MM.1S (cell line): Measurements from ENCODE around the gene GPR75.
"Not testable (repeated sequence)": the region's sequence is repeated elsewhere in the genome, so short reads cannot be mapped to it uniquely, and the experiment has no call there.

ENCODE experiments used
- DNase-seq: peaks from one replicate; pipeline ENCODE4 v3.0.0-alpha.2; 2015
- H2AFZ ChIP-seq: fragments of 300-600 bp; sonication (generic); 2 replicates; pipeline ENCODE4 v1.6.0; 2016; ENCODE audit warnings: antibody characterized with exemption, low read length
- H3F3A ChIP-seq: fragments of 300-600 bp; sonication (generic); 2 replicates; pipeline ENCODE4 v1.6.1; 2016; ENCODE audit warnings: mild to moderate bottlenecking, antibody characterized with exemption, low read length, moderate library complexity, mixed read lengths; ENCODE audit not compliant: insufficient read depth
- H3K27ac ChIP-seq: fragments of 300-600 bp; sonication (generic); 2 replicates; pipeline ENCODE4 v1.5.1; 2016; ENCODE audit warnings: mild to moderate bottlenecking, low read length
- H3K27me3 ChIP-seq: fragments of 300-600 bp; sonication (generic); replicated peaks from 2 replicates; pipeline ENCODE4 v1.6.0; 2016; ENCODE audit warnings: low read length; ENCODE audit not compliant: insufficient read depth
- H3K36me3 ChIP-seq: fragments of 300-600 bp; sonication (generic); replicated peaks from 2 replicates; pipeline ENCODE4 v1.6.1; 2016; ENCODE audit warnings: mild to moderate bottlenecking, low read length, mixed read lengths; ENCODE audit not compliant: insufficient read depth
- H3K4me1 ChIP-seq: fragments of 300-600 bp; sonication (generic); 2 replicates; pipeline ENCODE4 v1.6.1; 2016; ENCODE audit warnings: low read length, mixed read lengths
- H3K4me2 ChIP-seq: fragments of 300-600 bp; sonication (generic); 2 replicates; pipeline ENCODE4 v1.6.0; 2016; ENCODE audit warnings: low read depth, low read length
- H3K4me3 ChIP-seq: fragments of 300-600 bp; sonication (generic); 2 replicates; pipeline ENCODE4 v1.5.1; 2016; ENCODE audit warnings: low read length, mixed read lengths
- H3K79me2 ChIP-seq: fragments of 300-600 bp; sonication (generic); 2 replicates; pipeline ENCODE4 v1.6.1; 2016; ENCODE audit warnings: mixed run types, low read length, mixed read lengths
- H3K9ac ChIP-seq: fragments of 300-600 bp; sonication (generic); 2 replicates; pipeline ENCODE4 v1.6.1; 2016; ENCODE audit warnings: low read length, mixed read lengths
- H3K9me2 ChIP-seq: fragments of 300-600 bp; sonication (generic); replicated peaks from 2 replicates; pipeline ENCODE4 v1.6.1; 2016; ENCODE audit warnings: mild to moderate bottlenecking, low read length, mixed read lengths; ENCODE audit not compliant: insufficient read depth
- H3K9me3 ChIP-seq: fragments of 300-600 bp; sonication (generic); replicated peaks from 2 replicates; pipeline ENCODE4 v1.6.1; 2016; ENCODE audit warnings: mild to moderate bottlenecking, low read length, mixed read lengths; ENCODE audit not compliant: insufficient read depth
- H4K20me1 ChIP-seq: fragments of 300-600 bp; sonication (generic); 2 replicates; pipeline ENCODE4 v1.6.1; 2016; ENCODE audit warnings: mild to moderate bottlenecking, low read length, moderate library complexity, mixed read lengths; ENCODE audit not compliant: insufficient read depth
- EZH2 ChIP-seq: fragments of 300-600 bp; sonication (generic); optimal IDR thresholded peaks from 2 replicates; pipeline ENCODE3; 2017; ENCODE audit warnings: low read depth, mild to moderate bottlenecking, antibody characterized with exemption, low read length, mixed read lengths
- EZH2phosphoT487 ChIP-seq: fragments of 300-600 bp; sonication (generic); IDR thresholded peaks from 2 replicates; pipeline ENCODE4 v1.6.1; 2018; ENCODE audit warnings: antibody characterized with exemption, low read length
- TF ChIP-seq, protein P1 (sequence below): fragments of 300-600 bp; sonication (generic); IDR thresholded peaks from 2 replicates; pipeline ENCODE4 v1.5.1; 2016; ENCODE audit warnings: antibody characterized with exemption, low read length, mixed read lengths

Gene GPR75

DNA sequence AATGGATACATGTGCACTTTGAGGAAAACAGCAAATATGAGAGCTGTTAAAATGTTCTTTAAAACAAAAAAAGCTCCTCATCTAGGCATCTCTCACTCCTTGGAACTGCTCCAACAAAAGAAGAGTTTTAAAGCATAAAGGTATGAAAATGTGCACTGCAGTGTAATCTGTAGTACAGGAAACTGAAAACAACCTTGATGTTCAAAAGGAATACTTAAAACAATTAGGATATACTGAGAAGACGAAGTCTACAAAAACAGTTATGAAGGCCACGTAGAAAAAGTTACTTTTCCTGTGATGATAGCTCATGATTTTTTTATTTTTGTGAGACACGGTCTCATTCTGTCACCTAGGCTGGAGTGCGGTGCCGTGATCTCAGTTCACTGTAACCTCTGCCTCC is 2.1 kb upstream of the GPR75 start:
- Histone ChIP-seq H3K4me3 (no peak overlapping the region), H3K9ac (no peak overlapping the region), H3K27ac (no peak overlapping the region), H3K36me3 (peaks cover 10% of the 10 kb centered on the region; the same call in 1 of the 2 replicates), H3K9me2 (no peaks in the 10 kb centered on the region), H3K4me1 (peaks cover 8% of the 10 kb centered on the region; the same call in 1 of the 2 replicates), H3K9me3 (no peaks in the 10 kb centered on the region), H3K4me2 (no peak overlapping the region), H3F3A (no peaks in the 10 kb centered on the region), H4K20me1 (no peaks in the 10 kb centered on the region), H3K79me2 (no peaks in the 10 kb centered on the region), H3K27me3 (no peaks in the 10 kb centered on the region), H2AFZ (no peak overlapping the region)
- no peak for DNase-seq
- TF ChIP-seq EZH2 (no peak), EZH2phosphoT487 (no peak)
- TF ChIP-seq, protein P1, sequence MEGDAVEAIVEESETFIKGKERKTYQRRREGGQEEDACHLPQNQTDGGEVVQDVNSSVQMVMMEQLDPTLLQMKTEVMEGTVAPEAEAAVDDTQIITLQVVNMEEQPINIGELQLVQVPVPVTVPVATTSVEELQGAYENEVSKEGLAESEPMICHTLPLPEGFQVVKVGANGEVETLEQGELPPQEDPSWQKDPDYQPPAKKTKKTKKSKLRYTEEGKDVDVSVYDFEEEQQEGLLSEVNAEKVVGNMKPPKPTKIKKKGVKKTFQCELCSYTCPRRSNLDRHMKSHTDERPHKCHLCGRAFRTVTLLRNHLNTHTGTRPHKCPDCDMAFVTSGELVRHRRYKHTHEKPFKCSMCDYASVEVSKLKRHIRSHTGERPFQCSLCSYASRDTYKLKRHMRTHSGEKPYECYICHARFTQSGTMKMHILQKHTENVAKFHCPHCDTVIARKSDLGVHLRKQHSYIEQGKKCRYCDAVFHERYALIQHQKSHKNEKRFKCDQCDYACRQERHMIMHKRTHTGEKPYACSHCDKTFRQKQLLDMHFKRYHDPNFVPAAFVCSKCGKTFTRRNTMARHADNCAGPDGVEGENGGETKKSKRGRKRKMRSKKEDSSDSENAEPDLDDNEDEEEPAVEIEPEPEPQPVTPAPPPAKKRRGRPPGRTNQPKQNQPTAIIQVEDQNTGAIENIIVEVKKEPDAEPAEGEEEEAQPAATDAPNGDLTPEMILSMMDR: no peak

DNA sequence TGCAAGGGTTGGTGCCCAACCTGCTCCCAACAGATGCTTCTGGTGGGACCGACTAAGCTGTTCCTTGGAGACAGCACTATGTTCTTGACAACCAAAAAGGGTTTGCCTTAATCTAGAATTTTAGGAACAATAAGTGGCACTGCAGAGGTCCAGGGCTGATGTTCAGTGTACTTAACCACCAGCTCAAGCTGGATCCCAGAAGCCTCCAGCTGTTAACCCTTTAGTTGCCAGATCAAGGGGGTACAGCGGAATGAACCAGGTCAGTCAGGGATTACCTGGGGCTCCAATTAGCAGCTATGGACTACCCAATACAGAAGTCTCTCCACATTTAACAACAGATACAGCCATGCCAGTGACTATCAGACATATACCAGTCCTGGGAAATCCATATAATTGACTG is 3.5 kb downstream of the GPR75 start:
- H4K20me1 ChIP-seq: no peaks in the 10 kb centered on the region
- H3F3A ChIP-seq: no peaks in the 10 kb centered on the region
- H3K4me3 ChIP-seq: no peak overlapping the region
- no peak overlapping the region for H3K9ac ChIP-seq
- no peaks in the 10 kb centered on the region for H3K27me3 ChIP-seq
- DNase-seq: no peak
- no peak for TF ChIP-seq EZH2
- no peak overlapping the region for H3K27ac ChIP-seq
- no peaks in the 10 kb centered on the region for H3K79me2 ChIP-seq
- H3K36me3 ChIP-seq: no peaks in the 10 kb centered on the region
- H3K4me2 ChIP-seq: no peak overlapping the region
- no peaks in the 10 kb centered on the region for H3K9me3 ChIP-seq
- no peak overlapping the region for H2AFZ ChIP-seq
- H3K4me1 ChIP-seq: peaks cover 2% of the 10 kb centered on the region; the same call in 1 of the 2 replicates
- no peaks in the 10 kb centered on the region for H3K9me2 ChIP-seq

DNA sequence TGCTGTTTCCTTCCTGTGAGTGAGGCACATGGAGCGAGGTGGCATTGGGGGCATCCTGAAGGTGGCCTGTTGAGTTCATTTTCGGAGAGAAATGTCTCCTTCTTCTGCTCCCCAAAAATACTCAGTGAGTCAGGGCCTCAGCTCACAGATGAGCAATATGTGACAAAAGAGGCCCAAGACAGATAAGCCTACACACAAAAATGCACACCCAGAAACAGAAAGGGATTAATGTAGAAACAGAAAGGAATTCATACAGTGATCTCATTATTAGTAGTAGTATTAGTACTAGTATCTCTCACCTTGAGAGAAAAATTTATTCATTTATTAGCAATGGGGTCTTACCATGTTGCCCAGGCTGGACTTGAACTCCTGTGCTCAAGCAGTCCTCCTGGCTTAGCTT is 5.1 kb downstream of the GPR75 start:
- Histone ChIP-seq H3K4me3 (no peak overlapping the region), H3K27ac (no peak overlapping the region), H3K27me3 (no peaks in the 10 kb centered on the region), H3K4me1 (no peaks in the 10 kb centered on the region), H3K4me2 (no peak overlapping the region), H3F3A (no peaks in the 10 kb centered on the region), H3K9ac (no peak overlapping the region), H3K9me2 (no peaks in the 10 kb centered on the region), H2AFZ (no peak overlapping the region), H3K36me3 (no peaks in the 10 kb centered on the region), H3K9me3 (no peaks in the 10 kb centered on the region), H3K79me2 (no peaks in the 10 kb centered on the region), H4K20me1 (no peaks in the 10 kb centered on the region)
- TF ChIP-seq EZH2: no peak
- TF ChIP-seq EZH2phosphoT487: no peak
- TF ChIP-seq, protein P1: no peak
- no peak for DNase-seq

DNA sequence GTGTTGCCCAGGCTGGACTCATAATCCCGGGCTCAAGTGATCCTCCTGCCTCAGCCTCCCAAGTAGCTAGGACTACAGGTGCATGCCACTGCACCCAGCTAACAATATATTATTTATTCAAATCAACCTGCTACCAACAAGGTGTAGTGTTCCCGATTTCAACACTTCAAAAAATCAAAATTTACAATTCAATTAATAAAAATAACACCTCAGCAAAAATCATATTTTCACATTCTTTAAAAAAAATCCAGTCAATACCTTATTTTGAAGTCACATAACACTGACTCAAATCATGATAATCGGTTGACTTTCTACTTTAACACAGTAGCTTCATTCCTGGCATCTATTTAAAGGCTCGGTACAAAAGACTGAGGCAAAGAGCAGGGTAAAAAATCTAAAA is 7.2 kb downstream of the GPR75 start:
- Histone ChIP-seq H3K27me3 (no peaks in the 10 kb centered on the region), H3K36me3 (no peaks in the 10 kb centered on the region), H3K9me2 (no peaks in the 10 kb centered on the region)

DNA sequence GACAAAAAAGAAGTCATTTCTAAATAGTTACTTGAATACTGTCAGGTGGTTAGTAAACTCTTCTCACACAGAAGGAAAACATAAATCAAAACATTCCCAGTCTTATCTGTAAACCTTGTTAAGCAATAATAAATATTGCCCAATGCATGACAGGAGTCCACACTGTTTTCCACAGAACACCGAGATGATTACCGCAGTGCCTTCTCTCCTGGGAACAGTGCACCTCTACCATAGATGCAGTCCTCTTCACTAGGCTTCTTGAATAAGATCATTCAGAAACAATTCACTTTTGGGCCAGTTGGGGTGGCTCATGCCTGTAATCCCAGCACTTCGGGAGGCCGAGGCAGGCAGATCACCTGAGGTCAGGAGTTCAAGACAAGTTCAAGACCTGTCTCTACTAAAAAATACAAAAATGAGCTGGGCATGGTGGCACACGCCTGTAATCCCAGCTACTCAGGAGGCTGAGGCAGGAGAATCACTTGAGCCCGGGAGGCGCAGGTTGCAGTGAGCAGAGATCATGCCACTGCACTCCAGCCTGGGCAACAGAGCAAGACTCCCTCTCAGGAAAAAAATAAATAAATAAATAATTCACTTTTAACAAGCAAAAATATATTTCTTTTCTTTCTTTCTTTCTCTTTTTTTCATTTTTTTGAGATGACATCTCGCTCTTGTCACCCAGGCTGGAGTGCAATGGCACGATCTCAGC is 8.6 kb downstream of the GPR75 start:
- not testable (repeated sequence) for DNase-seq, H3K9me2 ChIP-seq, H3K79me2 ChIP-seq, H3K9ac ChIP-seq, H3K9me3 ChIP-seq, H4K20me1 ChIP-seq, H3K4me1 ChIP-seq, H3K27ac ChIP-seq, H3K27me3 ChIP-seq, H3K4me2 ChIP-seq, H2AFZ ChIP-seq, H3K4me3 ChIP-seq, H3K36me3 ChIP-seq, H3F3A ChIP-seq

More for the DNA sequence above, 7.2 kb downstream of the GPR75 start:
- Histone ChIP-seq H3K4me3 (no peak overlapping the region), H2AFZ (no peak overlapping the region), H3K4me1 (no peaks in the 10 kb centered on the region), H3K9me3 (no peaks in the 10 kb centered on the region), H3K4me2 (no peak overlapping the region), H4K20me1 (no peaks in the 10 kb centered on the region), H3K27ac (no peak overlapping the region), H3F3A (no peaks in the 10 kb centered on the region), H3K79me2 (no peaks in the 10 kb centered on the region), H3K9ac (no peak overlapping the region)
- DNase-seq: no peak
- TF ChIP-seq EZH2 (no peak), EZH2phosphoT487 (no peak)
